Endothelial cell of umbilical vein (primary cell): ENCODE measurements around the gene BMERB1.

Source experiments
- CTCF ChIP-seq, 2 donors: IDR thresholded peaks; 1 replicate in 1 of 2; 2 replicates in 1 of 2; pipeline ENCODE4 v1.5.1; 2011; ENCODE audit warnings: low read length in 2 of 2, mild to moderate bottlenecking in 2 of 2, moderate library complexity in 2 of 2, control low read depth in 1 of 2, inconsistent platforms in 1 of 2, low read depth in 1 of 2; ENCODE audit not compliant: insufficient read depth in 1 of 2; ENCODE audit errors: extremely low read depth in 1 of 2
- EZH2 ChIP-seq: IDR thresholded peaks from 2 replicates; pipeline ENCODE4 v1.6.1; 2012; ENCODE audit warnings: borderline replicate concordance, low read depth, mild to moderate bottlenecking, moderate library complexity, low read length, inconsistent platforms; ENCODE audit not compliant: severe bottlenecking
- MYC ChIP-seq: IDR thresholded peaks from one replicate; pipeline ENCODE4 v1.6.1; 2011; ENCODE audit warnings: mild to moderate bottlenecking, low read depth, low read length
- POLR2A ChIP-seq: IDR thresholded peaks from 2 replicates; pipeline ENCODE4 v1.6.1; 2012; ENCODE audit warnings: low read depth, mild to moderate bottlenecking, control low read depth, low read length

- TF ChIP-seq MYC: no peak
- no peak for TF ChIP-seq CTCF (IDR thresholded peaks at IDR 0.05; ENCODE audit: extremely low read depth in 1 of 2, insufficient read depth in 1 of 2, low read depth in 1 of 2, low read length in 2 of 2)
- TF ChIP-seq EZH2: no peak
- TF ChIP-seq POLR2A: no peak
Observed at GRCh38 chr16:15607700-15608396, 173.5 kb downstream of the BMERB1 start.
